Stomach (tissue), 9 donors: ENCODE results near the gene PTX3. TPM values are rescaled to one million over a fixed set of nuclear protein-coding genes. Genes with fewer than 3 reads are reported as not detected.

ENCODE experiments used
- DNase-seq, 2 donors: peaks; one replicate each; pipeline versions ENCODE4 v3.0.0 to v3.0.0-alpha.2; 2013 to 2019
- H3K27ac ChIP-seq, 5 donors: fragments of 200-600 bp in 4 of 5; sonication (generic) in 4 of 5; one replicate each; pipeline ENCODE4 v1.5.1; 2013 to 2019; ENCODE audit warnings: mild to moderate bottlenecking in 1 of 5, moderate library complexity in 1 of 5
- H3K27me3 ChIP-seq, 3 donors: fragments of 200-600 bp; sonication (generic); one replicate each; pipeline ENCODE4 v1.5.1; 2017 to 2019; ENCODE audit warnings: mixed run types in 1 of 3
- H3K36me3 ChIP-seq, 4 donors: fragments of 200-600 bp; sonication (generic); 1 replicate in 3 of 4; 2 replicates in 1 of 4; pipeline ENCODE4 v1.5.1; 2016 to 2019
- H3K4me1 ChIP-seq, 4 donors: fragments of 200-600 bp; sonication (generic); one replicate each; pipeline ENCODE4 v1.5.1; 2016 to 2019
- H3K4me3 ChIP-seq, 4 donors: fragments of 200-600 bp; sonication (generic) in 3 of 4; one replicate each; pipeline ENCODE4 v1.5.1; 2016 to 2019; ENCODE audit warnings: mild to moderate bottlenecking in 1 of 4
- H3K9me3 ChIP-seq, 4 donors: fragments of 200-600 bp; sonication (generic); one replicate each; pipeline ENCODE4 v1.5.1; 2016 to 2019
- EP300 ChIP-seq: sonication (generic); formaldehyde crosslinking; IDR thresholded peaks from one replicate; pipeline ENCODE4 v1.6.1; 2017; ENCODE audit warnings: antibody characterized with exemption
- POLR2A ChIP-seq, 4 donors: fragments of 450-650 bp; IDR thresholded peaks; one replicate each; pipeline ENCODE4 v1.6.1; 2016; ENCODE audit warnings: antibody characterized with exemption in 4 of 4, control low read depth in 2 of 4, mild to moderate bottlenecking in 1 of 4, moderate library complexity in 1 of 4
- POLR2AphosphoS5 ChIP-seq, 3 donors: sonication (generic); formaldehyde crosslinking; IDR thresholded peaks; one replicate each; pipeline ENCODE4 v1.6.1; 2016; ENCODE audit warnings: antibody characterized with exemption in 3 of 3
- WGBS, 5 donors: extraction: QIAGEN DNeasy Blood & Tissue Kit in 3 of 5; methylation state at CpG; one replicate each; pipeline versions ENCODE4 v1.1.5 to v1.1.7; 2013 to 2018; 5-methylcytosine and 5-hydroxymethylcytosine counted together
- intact Hi-C: fragments of 100-400 bp; cut with DNase I; formaldehyde crosslinking; loops from one replicate; pipeline ENCODE4 v1.15.1; 2023; ENCODE audit warnings: low total_unique reads
- polyA plus RNA-seq, 3 donors: library from polyadenylated mRNA; stranded (reverse); fragments of 200-250 nt; gene quantifications; one replicate each; pipeline ENCODE4 v1.2.3, GENCODE V29; 2013
- total RNA-seq, 5 donors: library from RNA; depleted of rRNA; stranded (reverse); fragments of >200 nt; gene quantifications; one replicate each; pipeline versions ENCODE4 v1.1.0 to v1.2.3, GENCODE V29; 2014 to 2016
- TF ChIP-seq, protein P1 (sequence below), 7 experiments: fragments of 450-650 bp in 4 of 7; fragments of 200-600 bp in 3 of 7; sonication (generic) in 3 of 7; IDR thresholded peaks; one replicate each; pipeline ENCODE4 v1.5.1; 2016 to 2019; ENCODE audit warnings: antibody characterized with exemption in 7 of 7, control low read depth in 2 of 7, mild to moderate bottlenecking in 1 of 7
- donor health status: healthy with polysubstance abuse.
- donor health status: Bipolar disorder and iron deficiency.
- donor health status: healthy.

PTX3 gene
- total and polyA plus RNA-seq, 8 donors = 0.45 to 25.7 (median 4.6) TPM

GRCh38 chr3:157429708-157430107 lies 6.9 kb upstream of the PTX3 start:
- TF ChIP-seq EP300 (no peak), POLR2A (IDR thresholded peaks at IDR 0.05) (no peak), POLR2AphosphoS5 (IDR thresholded peaks at IDR 0.05) (no peak)
- TF ChIP-seq, protein P1, sequence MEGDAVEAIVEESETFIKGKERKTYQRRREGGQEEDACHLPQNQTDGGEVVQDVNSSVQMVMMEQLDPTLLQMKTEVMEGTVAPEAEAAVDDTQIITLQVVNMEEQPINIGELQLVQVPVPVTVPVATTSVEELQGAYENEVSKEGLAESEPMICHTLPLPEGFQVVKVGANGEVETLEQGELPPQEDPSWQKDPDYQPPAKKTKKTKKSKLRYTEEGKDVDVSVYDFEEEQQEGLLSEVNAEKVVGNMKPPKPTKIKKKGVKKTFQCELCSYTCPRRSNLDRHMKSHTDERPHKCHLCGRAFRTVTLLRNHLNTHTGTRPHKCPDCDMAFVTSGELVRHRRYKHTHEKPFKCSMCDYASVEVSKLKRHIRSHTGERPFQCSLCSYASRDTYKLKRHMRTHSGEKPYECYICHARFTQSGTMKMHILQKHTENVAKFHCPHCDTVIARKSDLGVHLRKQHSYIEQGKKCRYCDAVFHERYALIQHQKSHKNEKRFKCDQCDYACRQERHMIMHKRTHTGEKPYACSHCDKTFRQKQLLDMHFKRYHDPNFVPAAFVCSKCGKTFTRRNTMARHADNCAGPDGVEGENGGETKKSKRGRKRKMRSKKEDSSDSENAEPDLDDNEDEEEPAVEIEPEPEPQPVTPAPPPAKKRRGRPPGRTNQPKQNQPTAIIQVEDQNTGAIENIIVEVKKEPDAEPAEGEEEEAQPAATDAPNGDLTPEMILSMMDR (IDR thresholded peaks at IDR 0.05) = no peak
- Histone ChIP-seq H3K4me3 (no peak overlapping the region), H3K36me3 (no peaks in the 10 kb centered on the region), H3K27me3 (no peaks in the 10 kb centered on the region), H3K4me1 (no peaks in the 10 kb centered on the region), H3K9me3 (no peaks in the 10 kb centered on the region), H3K27ac (no peak overlapping the region)
- WGBS, 5 donors = 67 to 78% (median 74%) methylated on average over 2 of the region's 2 CpGs
- intact Hi-C loops = no loop called here
- no peak for DNase-seq

DNA sequence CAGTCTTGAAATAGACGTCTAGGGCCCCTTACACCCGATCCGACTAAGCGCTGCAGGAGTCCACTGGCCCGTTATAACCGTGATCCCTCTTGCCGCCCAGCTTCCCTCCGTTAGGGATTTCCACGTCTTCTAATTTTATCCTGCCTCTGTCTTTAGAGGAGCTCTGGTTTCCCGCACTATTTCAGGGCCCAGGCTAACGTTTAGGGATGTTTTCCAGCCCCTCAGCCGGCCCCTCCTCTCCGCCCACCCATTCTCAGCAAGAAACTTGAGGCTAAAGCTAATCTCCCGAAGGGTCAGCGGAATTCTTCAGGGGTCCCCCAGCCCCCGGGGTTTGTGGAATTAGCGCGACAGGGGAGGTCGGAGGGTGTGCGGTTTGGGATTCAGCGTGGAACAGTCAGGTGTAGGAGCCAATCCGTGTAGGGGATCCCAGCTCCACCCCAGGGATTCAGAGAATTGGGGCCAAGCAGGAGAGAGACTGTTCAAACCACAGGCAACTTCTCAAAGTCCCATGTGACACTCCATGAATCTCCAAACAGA lies 1.6 kb downstream of the PTX3 start:
- peaks cover 0 to 28% (median 7%) of the 10 kb centered on the region in 3 donors for H3K27me3 ChIP-seq
- DNase-seq = peak in 1 of 2 donors; percentile 63
- H3K9me3 ChIP-seq = no peaks in the 10 kb centered on the region
- H3K27ac ChIP-seq = peak overlapping the region in 4 of 5 donors; percentile 8 to 84 (median 66)
- intact Hi-C loops = no loop called here
- WGBS, 5 donors = 2 to 5% (median 3%) methylated on average over 18 to 22 of the region's 22 CpGs
- H3K36me3 ChIP-seq = peaks cover 0 to 6% (median 2%) of the 10 kb centered on the region in 4 donors
- H3K4me3 ChIP-seq = peak overlapping the region; percentile 57 to 92 (median 64)
- TF ChIP-seq POLR2AphosphoS5 (IDR thresholded peaks at IDR 0.05) (no peak), EP300 (no peak), POLR2A (IDR thresholded peaks at IDR 0.05) (no peak)
- TF ChIP-seq, protein P1 (IDR thresholded peaks at IDR 0.05) = no peak
- H3K4me1 ChIP-seq = peaks cover 12 to 34% (median 21%) of the 10 kb centered on the region in 4 donors

GRCh38 chr3:157441102-157441624 lies 4.5 kb downstream of the PTX3 start:
- TF ChIP-seq POLR2A (IDR thresholded peaks at IDR 0.05) = no peak
- no peak for TF ChIP-seq POLR2AphosphoS5 (IDR thresholded peaks at IDR 0.05)
- TF ChIP-seq, protein P1 (IDR thresholded peaks at IDR 0.05) = no peak
- no peak for TF ChIP-seq EP300
- intact Hi-C loops = no loop called here
- 64 to 87% (median 68%) methylated on average over 2 of the region's 2 CpGs for WGBS, 5 donors

GRCh38 chr3:157442729-157443128 lies 6.1 kb downstream of the PTX3 start:
- Histone ChIP-seq H3K27me3 (peaks cover 0 to 18% (median 4%) of the 10 kb centered on the region in 3 donors), H3K4me3 (no peak overlapping the region), H3K27ac (no peak overlapping the region), H3K36me3 (peaks cover 0 to 6% (median 2%) of the 10 kb centered on the region in 4 donors), H3K4me1 (peaks cover 8 to 25% (median 8%) of the 10 kb centered on the region in 4 donors), H3K9me3 (no peaks in the 10 kb centered on the region)
- DNase-seq = no peak
- no peak for TF ChIP-seq POLR2A (IDR thresholded peaks at IDR 0.05)
- TF ChIP-seq POLR2AphosphoS5 (IDR thresholded peaks at IDR 0.05) = no peak
- no peak for TF ChIP-seq EP300
- TF ChIP-seq, protein P1 (IDR thresholded peaks at IDR 0.05) = no peak
- intact Hi-C loops = no loop called here
- WGBS, 5 donors = 73 to 88% (median 78%) methylated on average over 2 of the region's 2 CpGs

More at GRCh38 chr3:157441102-157441624, 4.5 kb downstream of the PTX3 start:
- H3K4me3 ChIP-seq = no peak overlapping the region
- no peak for DNase-seq
- peaks cover 12 to 40% (median 19%) of the 10 kb centered on the region in 4 donors for H3K4me1 ChIP-seq
- H3K9me3 ChIP-seq = no peaks in the 10 kb centered on the region
- H3K36me3 ChIP-seq = peaks cover 0 to 6% (median 2%) of the 10 kb centered on the region in 4 donors
- peaks cover 0 to 28% (median 7%) of the 10 kb centered on the region in 3 donors for H3K27me3 ChIP-seq
- no peak overlapping the region for H3K27ac ChIP-seq
